Nucleus accumbens (tissue), 56 donors: ENCODE data around the gene CCDC136.
A peak's percentile ranks its signal among the peaks of the same experiment; 100 is the strongest.

Experiments used
- DNase-seq, 56 donors: peaks; one replicate each; lab custom pipeline; 2025; lab: John Stamatoyannopoulos, UW

CCDC136 gene

GRCh38 chr7:128841921-128842673 is 50.3 kb downstream of the CCDC136 start:
- peak in 8 of 56 donors; percentile 3 to 50 (median 15) for DNase-seq

GRCh38 chr7:128842674-128843641 is 51.2 kb downstream of the CCDC136 start:
- DNase-seq: no peak

- DNase-seq: no peak
These were observed 52.3 kb downstream of the CCDC136 start for GRCh38 chr7:128843938-128844621.

- DNase-seq: no peak
These were observed 53.1 kb downstream of the CCDC136 start for GRCh38 chr7:128844777-128845311.

GRCh38 chr7:128845475-128845874 is 53.7 kb downstream of the CCDC136 start:
- no peak for DNase-seq

GRCh38 chr7:128845987-128846386 is 54.2 kb downstream of the CCDC136 start:
- no peak for DNase-seq

- no peak for DNase-seq
These were observed 55.1 kb downstream of the CCDC136 start for GRCh38 chr7:128846781-128847444.

- DNase-seq: no peak
These were observed 56.0 kb downstream of the CCDC136 start for GRCh38 chr7:128847721-128848211.

- DNase-seq: no peak
These were observed 56.8 kb downstream of the CCDC136 start for GRCh38 chr7:128848289-128849155.

- no peak for DNase-seq
These were observed 57.4 kb downstream of the CCDC136 start for GRCh38 chr7:128849156-128849515.

- DNase-seq: no peak
These were observed 58.2 kb downstream of the CCDC136 start for GRCh38 chr7:128849804-128850490.

GRCh38 chr7:128852537-128853254 is 60.9 kb downstream of the CCDC136 start:
- no peak for DNase-seq

GRCh38 chr7:128853799-128854198 is 62.0 kb downstream of the CCDC136 start:
- no peak for DNase-seq

GRCh38 chr7:128854396-128854795 is 62.6 kb downstream of the CCDC136 start:
- no peak for DNase-seq

- DNase-seq: no peak
These were observed 63.8 kb downstream of the CCDC136 start for GRCh38 chr7:128855559-128855958.

- DNase-seq: no peak
These were observed 64.4 kb downstream of the CCDC136 start for GRCh38 chr7:128856001-128856718.
